NCI-H2171 (cell line): ENCODE results near the gene TMEM126A.
"Not testable (repeated sequence)": the region's sequence is repeated elsewhere in the genome, so short reads cannot be mapped to it uniquely, and the experiment has no call there.

Source experiments
- DNase-seq: peaks from one replicate; lab custom pipeline; 2025; lab: John Stamatoyannopoulos, UW

Gene TMEM126A

GRCh38 chr11:85647604-85648299 lies at the start of gene TMEM126A:
Gene TMEM126A, plus strand, starts transcription at chr11:85647967. Its CDS starts 2,289 bp downstream, at chr11:85650256.
- peak; percentile 99 for DNase-seq

DNA sequence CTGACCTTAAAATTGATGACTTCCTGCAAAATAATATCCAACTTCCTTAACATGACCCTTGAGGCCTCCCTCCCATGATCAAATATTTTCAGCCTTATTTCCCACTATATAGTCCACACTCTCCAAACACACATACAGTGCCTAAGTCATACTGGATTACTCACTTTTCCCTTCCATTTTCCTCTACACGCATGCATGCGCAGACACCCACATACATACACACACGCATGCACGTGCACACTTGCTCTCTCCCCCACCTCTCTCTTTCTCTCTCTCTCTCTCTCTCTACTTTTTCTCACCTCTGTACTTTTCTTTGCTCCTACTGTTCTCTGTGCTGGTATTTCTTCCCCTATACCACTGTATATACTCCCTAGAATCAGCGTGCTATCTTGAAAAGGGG lies 48.7 kb upstream of the TMEM126A start:
- no peak for DNase-seq

GRCh38 chr11:85602526-85603213 lies 45.1 kb upstream of the TMEM126A start:
- no peak for DNase-seq

- DNase-seq = no peak
These were observed 44.5 kb upstream of the TMEM126A start for GRCh38 chr11:85603220-85603619.

DNA sequence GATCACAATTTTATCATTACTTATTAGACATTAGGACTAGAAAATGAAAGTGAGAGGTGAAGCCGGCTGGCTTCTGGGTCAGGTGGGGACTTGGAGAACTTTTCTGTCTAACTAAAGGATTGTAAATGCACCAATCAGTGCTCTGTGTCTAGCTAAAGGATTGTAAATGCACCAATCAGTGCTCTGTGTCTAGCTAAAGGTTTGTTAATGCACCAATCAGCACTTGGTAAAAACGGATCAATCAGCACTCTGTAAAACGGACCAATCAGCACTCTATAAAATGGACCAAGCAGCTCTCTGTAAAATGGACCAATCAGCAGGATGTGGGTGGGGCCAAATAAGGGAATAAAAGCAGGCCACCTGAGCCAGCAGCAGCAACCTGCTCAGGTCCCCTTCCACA lies 41.5 kb upstream of the TMEM126A start:
- DNase-seq = not testable (repeated sequence)

DNA sequence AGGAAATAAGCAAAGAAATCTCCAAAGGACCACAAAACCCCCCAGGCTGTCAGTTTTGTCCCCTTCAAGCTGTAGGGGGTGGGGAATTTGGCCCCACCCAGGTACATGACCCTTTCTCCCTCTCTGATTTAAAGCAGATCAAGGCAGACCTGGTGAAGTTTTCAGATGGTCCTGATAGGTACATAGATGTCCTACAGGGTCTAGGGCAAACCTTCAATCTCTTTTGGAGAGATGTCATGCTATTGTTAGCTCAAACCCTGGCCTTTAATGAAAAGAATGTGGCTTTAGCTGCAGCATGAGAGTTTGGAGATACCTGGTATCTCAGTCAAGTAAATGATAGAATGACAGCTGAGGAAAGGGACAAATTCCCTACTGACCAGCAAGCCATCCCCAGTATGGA lies 39.1 kb upstream of the TMEM126A start:
- DNase-seq = not testable (repeated sequence)

GRCh38 chr11:85609286-85609685 lies 38.5 kb upstream of the TMEM126A start:
- not testable (repeated sequence) for DNase-seq

- DNase-seq = not testable (repeated sequence)
These were observed 36.1 kb upstream of the TMEM126A start for GRCh38 chr11:85611643-85612042.

- no peak for DNase-seq
These were observed 28.3 kb upstream of the TMEM126A start for GRCh38 chr11:85619499-85619898.

DNA sequence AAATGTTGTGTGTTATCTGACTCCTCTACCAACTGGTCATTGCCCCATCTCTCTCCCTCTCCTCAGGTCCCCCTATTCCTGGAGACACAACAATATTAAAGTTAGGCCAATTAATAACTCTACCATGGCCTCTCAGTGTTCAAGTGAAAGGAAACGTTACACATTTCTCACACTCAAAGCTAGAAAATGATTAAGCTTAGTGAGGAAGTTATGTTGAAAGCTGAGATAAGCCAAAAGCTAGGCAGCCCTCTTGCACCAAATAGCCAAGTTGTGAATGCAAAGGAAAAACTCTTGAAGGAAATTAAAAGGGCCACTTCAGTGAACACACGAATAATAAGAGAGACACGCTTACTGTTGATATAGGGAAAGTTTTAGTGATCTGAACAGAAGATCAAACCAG lies 27.5 kb upstream of the TMEM126A start:
- no peak for DNase-seq

GRCh38 chr11:85626496-85626895 lies 21.3 kb upstream of the TMEM126A start:
- DNase-seq = no peak

DNA sequence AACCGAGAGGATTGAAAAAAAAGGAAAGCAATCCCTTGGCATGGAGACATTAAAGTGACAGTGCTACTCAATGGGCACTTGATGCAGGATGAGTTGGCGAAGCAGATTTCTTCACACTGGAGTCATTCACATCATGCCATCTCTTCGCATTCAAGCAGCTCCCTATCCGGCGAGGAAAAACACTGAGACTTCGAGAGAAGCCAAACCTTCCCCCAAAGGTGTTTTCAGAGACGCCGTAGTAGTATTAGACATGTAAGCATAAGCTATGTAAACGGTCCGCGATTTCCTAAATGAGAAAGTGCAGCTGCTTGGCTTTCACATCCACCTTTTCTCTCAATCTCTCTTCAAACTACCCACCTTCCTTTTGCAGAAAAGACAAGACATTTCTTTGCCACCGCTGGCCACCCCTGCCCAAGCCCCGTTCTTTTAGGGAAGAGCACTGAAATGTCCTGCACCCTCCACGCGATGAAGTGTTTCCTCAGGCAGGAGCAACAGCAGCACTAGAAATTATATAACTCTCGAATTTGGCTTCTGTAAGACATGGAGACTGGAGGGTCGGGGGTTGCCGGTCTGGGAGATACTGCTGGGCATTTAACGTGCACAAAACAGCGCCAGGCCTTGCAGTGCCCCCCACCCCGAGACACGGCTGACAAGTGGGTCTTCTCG lies 20.3 kb upstream of the TMEM126A start, which contains the start of gene DLG2:
Gene DLG2, minus strand, starts transcription at position 13 of the 666 bp plus-strand sequence.
- peak; percentile 65 for DNase-seq

- peak; percentile 100 for DNase-seq
These were observed 19.6 kb upstream of the TMEM126A start, which contains the start of gene TMEM126B for GRCh38 chr11:85627998-85628770. Gene TMEM126B, plus strand, starts transcription at chr11:85628593. Its CDS starts 15 bp downstream, at chr11:85628608.

- DNase-seq = no peak
These were observed 18.9 kb upstream of the TMEM126A start for GRCh38 chr11:85628771-85629341.

- no peak for DNase-seq
These were observed 13.0 kb upstream of the TMEM126A start for GRCh38 chr11:85634747-85635146.

- no peak for DNase-seq
These were observed 4.6 kb upstream of the TMEM126A start for GRCh38 chr11:85643191-85643614.

- DNase-seq = no peak
These were observed 689 bp upstream of the TMEM126A start for GRCh38 chr11:85647078-85647477.

DNA sequence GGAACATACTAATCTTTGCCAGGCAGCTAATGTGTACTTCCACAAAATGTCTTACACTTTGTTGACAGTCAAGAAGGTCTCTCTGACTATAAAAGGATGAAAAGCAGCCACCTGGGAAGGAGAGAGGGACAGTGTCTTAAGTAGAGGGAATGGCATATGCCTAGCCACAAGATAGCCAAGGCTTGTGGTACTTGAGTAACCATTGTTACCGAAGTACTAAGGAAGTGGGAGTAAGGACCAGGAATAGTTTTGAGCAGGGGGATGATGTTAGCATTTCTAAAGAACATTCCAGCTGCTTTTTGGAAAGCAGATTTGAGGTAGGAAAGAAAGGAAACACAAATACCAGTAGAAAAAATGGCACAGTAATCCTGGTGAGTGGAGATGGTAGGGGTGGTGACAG lies 3.4 kb downstream of the TMEM126A start:
- no peak for DNase-seq

DNA sequence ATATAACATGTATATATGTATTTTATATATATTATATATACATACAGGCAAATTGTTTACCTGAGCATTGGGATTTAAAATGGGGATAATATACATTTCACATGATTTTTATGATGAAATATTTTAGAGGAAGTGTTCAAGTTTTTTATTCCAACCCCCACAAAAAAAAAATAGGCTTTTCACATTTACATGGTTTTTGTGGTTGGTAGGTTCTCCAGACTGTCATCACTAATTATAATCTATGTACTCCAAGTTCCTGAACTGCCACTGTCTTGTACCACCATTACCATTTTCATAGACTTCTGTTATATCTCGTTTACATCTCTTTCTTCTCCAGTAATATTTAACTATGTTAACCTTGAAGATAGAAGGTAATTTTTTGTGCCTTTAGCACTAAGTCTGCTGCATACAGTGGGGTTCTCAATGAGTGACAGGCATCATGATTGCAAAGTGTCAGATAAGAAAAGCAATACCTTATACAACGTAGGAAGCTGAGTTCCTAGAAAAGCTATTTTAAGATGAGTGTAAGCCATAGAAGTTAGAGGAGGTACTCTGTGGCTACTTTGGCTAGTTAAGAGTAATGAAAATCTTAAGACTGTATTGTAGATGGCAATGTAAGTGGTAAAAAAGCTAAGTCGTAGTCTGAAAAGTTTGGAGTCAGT lies 5.2 kb downstream of the TMEM126A start:
- DNase-seq = no peak

DNA sequence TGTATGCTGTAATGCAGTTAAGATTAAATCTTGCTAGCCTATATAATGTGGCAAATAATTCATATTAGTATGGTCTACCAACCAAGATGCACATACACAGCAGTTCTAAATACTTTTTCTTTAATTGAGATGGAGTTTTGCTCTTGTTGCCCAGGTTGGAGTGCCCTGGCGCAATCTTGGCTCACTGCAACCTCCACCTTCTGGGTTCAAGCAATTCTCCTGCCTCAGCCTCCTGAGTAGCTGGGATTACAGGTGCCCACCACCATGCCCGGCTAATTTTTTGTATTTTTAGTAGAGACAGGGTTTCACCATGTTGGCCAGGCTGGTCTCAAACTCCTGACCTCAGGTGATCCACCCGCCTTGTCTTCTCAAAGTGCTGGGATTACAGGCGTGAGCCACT lies 6.6 kb downstream of the TMEM126A start:
- DNase-seq = not testable (repeated sequence)

DNA sequence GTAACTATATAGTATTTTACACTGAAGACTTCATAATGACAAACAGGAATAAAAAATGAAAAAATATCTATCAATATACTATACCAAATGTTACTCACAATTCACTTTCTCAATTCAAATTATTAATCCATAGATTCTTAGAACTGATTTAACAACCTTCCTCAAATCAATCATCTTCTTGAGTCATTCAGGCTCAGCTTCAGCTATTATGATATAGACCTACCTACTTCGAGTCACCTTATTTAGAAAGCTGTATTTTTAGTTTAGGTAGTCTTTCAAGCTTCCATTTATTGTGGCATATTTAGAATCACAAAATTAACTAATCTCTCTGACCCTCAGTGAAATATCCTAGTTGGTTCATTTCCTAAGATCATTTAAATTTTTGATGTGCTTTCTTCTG lies 9.0 kb downstream of the TMEM126A start:
- DNase-seq = no peak
